Mesendoderm (in vitro differentiated cells): ENCODE data around the gene LHX5.

Experiments
- DNase-seq: peaks from one replicate; pipeline ENCODE4 v3.0.0; 2013
- H2AK5ac ChIP-seq: 2 replicates; pipeline ENCODE4 v1.6.1; 2013; ENCODE audit warnings: low read length, inconsistent platforms
- H2BK120ac ChIP-seq: 2 replicates; pipeline ENCODE4 v1.6.1; 2013; ENCODE audit warnings: low read depth, mild to moderate bottlenecking, low read length, moderate library complexity, mixed read lengths
- H2BK15ac ChIP-seq: replicated peaks from 2 replicates; pipeline ENCODE4 v1.6.1; 2013; ENCODE audit warnings: low read depth, mild to moderate bottlenecking, moderate library complexity
- H2BK5ac ChIP-seq: 2 replicates; pipeline ENCODE4 v1.6.1; 2013; ENCODE audit warnings: low read length, inconsistent platforms
- H3K18ac ChIP-seq: 2 replicates; pipeline ENCODE4 v1.6.1; 2013; ENCODE audit warnings: mild to moderate bottlenecking, low read length, mixed read lengths
- H3K23ac ChIP-seq: one replicate; pipeline ENCODE4 v1.6.1; 2013; ENCODE audit warnings: low read length
- H3K27ac ChIP-seq: 2 replicates; pipeline ENCODE4 v1.5.1; 2013; ENCODE audit warnings: low read depth, mild to moderate bottlenecking, inconsistent platforms, low read length, moderate library complexity
- H3K27me3 ChIP-seq: 2 replicates; pipeline ENCODE4 v1.6.1; 2013; ENCODE audit warnings: low read length, control low read depth, mild to moderate bottlenecking, inconsistent platforms; ENCODE audit not compliant: insufficient read depth, poor library complexity
- H3K36me3 ChIP-seq: 2 replicates; pipeline ENCODE4 v1.6.1; 2013; ENCODE audit warnings: low read length, inconsistent platforms; ENCODE audit not compliant: control insufficient read depth, insufficient read depth
- H3K4ac ChIP-seq: one replicate; pipeline ENCODE4 v1.6.1; 2013; ENCODE audit warnings: low read depth, mild to moderate bottlenecking, low read length, moderate library complexity
- H3K4me1 ChIP-seq: 2 replicates; pipeline ENCODE4 v1.6.1; 2013; ENCODE audit warnings: low read depth, low read length, inconsistent platforms; ENCODE audit not compliant: control insufficient read depth
- H3K4me2 ChIP-seq: 2 replicates; pipeline ENCODE4 v1.6.1; 2013; ENCODE audit warnings: low read length
- H3K4me3 ChIP-seq: 2 replicates; pipeline ENCODE4 v1.5.1; 2013; ENCODE audit warnings: mild to moderate bottlenecking, low read length
- H3K56ac ChIP-seq: one replicate; pipeline ENCODE4 v1.6.1; 2013; ENCODE audit warnings: low read length
- H3K79me1 ChIP-seq: 2 replicates; pipeline ENCODE4 v1.6.1; 2013; ENCODE audit warnings: low read length, inconsistent platforms
- H3K79me2 ChIP-seq: 2 replicates; pipeline ENCODE4 v1.6.1; 2013; ENCODE audit warnings: mild to moderate bottlenecking, low read length; ENCODE audit not compliant: control insufficient read depth, insufficient read depth
- H3K9ac ChIP-seq: 2 replicates; pipeline ENCODE4 v1.6.1; 2013; ENCODE audit warnings: low read length, inconsistent platforms
- H4K5ac ChIP-seq: one replicate; pipeline ENCODE4 v1.6.1; 2013; ENCODE audit warnings: low read length
- H4K8ac ChIP-seq: one replicate; pipeline ENCODE4 v1.6.1; 2013; ENCODE audit warnings: low read depth, mild to moderate bottlenecking, control low read depth, low read length, moderate library complexity
- WGBS: extraction: QIAGEN DNeasy Blood & Tissue Kit; methylation state at CpG from one replicate; pipeline ENCODE4 v1.1.7; 2013; ENCODE audit warnings: low lambda C conversion rate, missing lambda C conversion rate; ENCODE audit not compliant: insufficient coverage; ENCODE audit errors: extremely low coverage; 5-methylcytosine and 5-hydroxymethylcytosine counted together

Gene LHX5

GRCh38 chr12:113461666-113462065, 10.0 kb downstream of the LHX5 start:
- Histone ChIP-seq H3K27ac (no peak overlapping the region), H3K79me2 (no peaks in the 10 kb centered on the region), H3K79me1 (no peaks in the 10 kb centered on the region), H3K36me3 (no peaks in the 10 kb centered on the region), H4K8ac (no peak overlapping the region), H3K27me3 (peaks cover 38% of the 10 kb centered on the region), H2BK120ac (no peak overlapping the region), H3K4ac (no peak overlapping the region), H4K5ac (no peak overlapping the region), H3K4me3 (no peak overlapping the region), H3K4me1 (no peaks in the 10 kb centered on the region), H2BK15ac (no peak overlapping the region), H2AK5ac (no peak overlapping the region), H3K23ac (no peak overlapping the region), H3K4me2 (no peak overlapping the region), H2BK5ac (no peak overlapping the region), H3K18ac (no peak overlapping the region), H3K56ac (no peak overlapping the region), H3K9ac (no peak overlapping the region)
- peak; percentile 75 for DNase-seq
- WGBS: no CpG with 5 or more reads among the region's 5 CpGs

DNA sequence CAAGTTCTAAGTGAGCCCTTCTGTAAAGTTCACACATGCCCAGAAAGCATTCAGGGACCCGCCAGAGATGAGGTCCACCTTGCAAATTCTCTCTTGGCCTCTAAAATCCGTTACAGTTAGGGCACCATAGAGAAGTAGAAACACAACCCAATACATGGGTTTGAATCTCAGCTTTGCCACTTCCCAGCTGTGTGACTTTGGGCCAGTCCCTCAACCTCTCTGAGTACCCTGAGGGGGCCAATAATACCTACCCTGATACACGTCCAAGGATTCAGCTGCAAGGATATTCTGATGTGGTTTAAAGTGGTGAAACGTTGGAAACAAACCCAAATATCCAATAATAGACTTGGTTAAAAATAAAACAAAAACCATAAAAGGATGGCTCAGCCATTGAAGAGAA, 11.7 kb downstream of the LHX5 start:
- Histone ChIP-seq H3K23ac (no peak overlapping the region), H3K27me3 (peaks cover 21% of the 10 kb centered on the region), H3K36me3 (no peaks in the 10 kb centered on the region), H3K18ac (no peak overlapping the region), H3K9ac (no peak overlapping the region), H4K5ac (no peak overlapping the region), H3K56ac (no peak overlapping the region), H2BK15ac (no peak overlapping the region), H3K79me1 (no peaks in the 10 kb centered on the region), H3K4me2 (no peak overlapping the region), H3K4me1 (no peaks in the 10 kb centered on the region), H2BK120ac (no peak overlapping the region), H3K4me3 (no peak overlapping the region), H3K4ac (no peak overlapping the region), H2BK5ac (no peak overlapping the region), H2AK5ac (no peak overlapping the region), H4K8ac (no peak overlapping the region), H3K27ac (no peak overlapping the region), H3K79me2 (no peaks in the 10 kb centered on the region)
- WGBS: no CpG with 5 or more reads among the region's 4 CpGs
- no peak for DNase-seq

- H2BK15ac ChIP-seq: no peak overlapping the region
- H3K23ac ChIP-seq: no peak overlapping the region
- no peak overlapping the region for H3K27ac ChIP-seq
- no peak overlapping the region for H3K4ac ChIP-seq
- no CpG with 5 or more reads among the region's 4 CpGs for WGBS
- H3K9ac ChIP-seq: no peak overlapping the region
- H4K8ac ChIP-seq: no peak overlapping the region
- H3K36me3 ChIP-seq: no peaks in the 10 kb centered on the region
- no peak overlapping the region for H2BK5ac ChIP-seq
- H3K79me1 ChIP-seq: no peaks in the 10 kb centered on the region
- no peak for DNase-seq
- H4K5ac ChIP-seq: no peak overlapping the region
- H3K4me2 ChIP-seq: no peak overlapping the region
- no peaks in the 10 kb centered on the region for H3K79me2 ChIP-seq
- H2BK120ac ChIP-seq: no peak overlapping the region
- no peaks in the 10 kb centered on the region for H3K4me1 ChIP-seq
- H2AK5ac ChIP-seq: no peak overlapping the region
- H3K27me3 ChIP-seq: no peaks in the 10 kb centered on the region
- no peak overlapping the region for H3K4me3 ChIP-seq
- H3K56ac ChIP-seq: no peak overlapping the region
- H3K18ac ChIP-seq: no peak overlapping the region
Observed at GRCh38 chr12:113457710-113458109, 14.0 kb downstream of the LHX5 start.

DNA sequence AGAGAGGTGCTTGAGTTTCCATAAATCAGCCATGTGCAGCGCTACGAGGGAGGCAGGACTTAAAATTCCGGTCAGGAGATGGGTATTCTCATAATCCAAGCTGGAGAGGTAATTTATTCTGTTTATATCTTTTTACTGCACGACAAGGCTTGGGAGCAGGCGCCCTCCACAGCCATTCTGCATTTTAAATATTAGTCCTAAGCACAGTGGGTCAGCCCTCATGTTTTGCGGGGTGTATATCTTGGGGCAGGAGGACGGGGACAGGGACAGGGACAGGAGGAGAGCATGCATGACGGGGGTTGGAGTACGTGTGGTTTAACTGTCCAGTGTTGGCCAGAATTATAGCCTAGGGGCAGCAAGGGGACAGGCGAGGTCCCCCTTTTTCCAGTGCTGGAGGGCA, 14.5 kb downstream of the LHX5 start:
- H3K79me2 ChIP-seq: no peaks in the 10 kb centered on the region

GRCh38 chr12:113456761-113457160, 14.9 kb downstream of the LHX5 start:
- no peak overlapping the region for H4K5ac ChIP-seq
- no peak overlapping the region for H4K8ac ChIP-seq
- H2AK5ac ChIP-seq: no peak overlapping the region
- H3K18ac ChIP-seq: no peak overlapping the region
- H3K79me1 ChIP-seq: no peaks in the 10 kb centered on the region
- H2BK5ac ChIP-seq: no peak overlapping the region
- H3K23ac ChIP-seq: no peak overlapping the region
- no peaks in the 10 kb centered on the region for H3K27me3 ChIP-seq
- H3K4me3 ChIP-seq: no peak overlapping the region
- no peak overlapping the region for H3K27ac ChIP-seq
- no CpG with 5 or more reads among the region's 4 CpGs for WGBS
- H3K9ac ChIP-seq: no peak overlapping the region
- no peaks in the 10 kb centered on the region for H3K36me3 ChIP-seq
- no peak overlapping the region for H2BK15ac ChIP-seq
- no peaks in the 10 kb centered on the region for H3K4me1 ChIP-seq
- H2BK120ac ChIP-seq: no peak overlapping the region
- H3K56ac ChIP-seq: no peak overlapping the region
- H3K4ac ChIP-seq: no peak overlapping the region
- no peak overlapping the region for H3K4me2 ChIP-seq
- DNase-seq: no peak
- no peaks in the 10 kb centered on the region for H3K79me2 ChIP-seq

More for the DNA sequence above, 14.5 kb downstream of the LHX5 start:
- Histone ChIP-seq H4K5ac (no peak overlapping the region), H3K27ac (no peak overlapping the region), H3K36me3 (no peaks in the 10 kb centered on the region), H3K56ac (no peak overlapping the region), H3K79me1 (no peaks in the 10 kb centered on the region), H2BK15ac (no peak overlapping the region), H3K4ac (no peak overlapping the region), H3K27me3 (no peaks in the 10 kb centered on the region), H2BK120ac (no peak overlapping the region), H2BK5ac (no peak overlapping the region), H3K4me2 (no peak overlapping the region), H3K18ac (no peak overlapping the region), H3K9ac (no peak overlapping the region), H2AK5ac (no peak overlapping the region), H3K4me1 (no peaks in the 10 kb centered on the region), H3K23ac (no peak overlapping the region), H4K8ac (no peak overlapping the region), H3K4me3 (no peak overlapping the region)
- no CpG with 5 or more reads among the region's 10 CpGs for WGBS
- no peak for DNase-seq

DNA sequence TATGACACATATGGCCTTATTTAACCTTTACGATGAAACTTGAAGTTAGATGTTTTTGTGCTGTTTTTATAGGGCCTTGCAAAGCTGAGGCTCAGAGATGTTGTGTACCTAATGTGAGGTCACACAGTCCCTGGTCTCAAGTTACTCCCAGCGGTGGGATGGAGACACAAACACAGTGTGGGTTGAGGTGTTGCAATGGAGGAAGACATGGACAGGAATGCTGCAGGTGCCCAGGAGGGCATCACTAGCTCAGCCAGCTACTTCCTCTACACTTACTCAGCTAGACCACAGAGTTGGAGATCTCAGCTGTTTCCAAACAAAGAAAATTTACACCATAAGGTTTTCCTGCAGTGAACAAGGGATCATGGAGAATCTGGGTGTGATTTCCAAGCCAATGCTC, 15.5 kb downstream of the LHX5 start:
- H3K9ac ChIP-seq: no peak overlapping the region
- no peaks in the 10 kb centered on the region for H3K79me1 ChIP-seq
- H3K36me3 ChIP-seq: no peaks in the 10 kb centered on the region
- no peaks in the 10 kb centered on the region for H3K79me2 ChIP-seq
- no peak overlapping the region for H4K5ac ChIP-seq
- no peak overlapping the region for H3K18ac ChIP-seq
- H3K4me3 ChIP-seq: no peak overlapping the region
- no peak overlapping the region for H3K23ac ChIP-seq
- H3K4me2 ChIP-seq: no peak overlapping the region
- no peak overlapping the region for H4K8ac ChIP-seq
- H3K27ac ChIP-seq: no peak overlapping the region
- H3K4me1 ChIP-seq: no peaks in the 10 kb centered on the region
- H2BK120ac ChIP-seq: no peak overlapping the region
- no peak for DNase-seq
- H3K27me3 ChIP-seq: no peaks in the 10 kb centered on the region
- no peak overlapping the region for H2AK5ac ChIP-seq
- H2BK5ac ChIP-seq: no peak overlapping the region
- H3K4ac ChIP-seq: no peak overlapping the region
- H2BK15ac ChIP-seq: no peak overlapping the region
- H3K56ac ChIP-seq: no peak overlapping the region
- no CpG with 5 or more reads among the region's 2 CpGs for WGBS
